ENCODE data around the gene DDX20. TPM values are rescaled to one million over a fixed set of nuclear protein-coding genes. Genes with fewer than 3 reads are reported as not detected.

DDX20 gene
- polyA plus RNA-seq, 1 of the 3 experiments (the other 2 are of a cell fraction), result 3.8 TPM

DNA sequence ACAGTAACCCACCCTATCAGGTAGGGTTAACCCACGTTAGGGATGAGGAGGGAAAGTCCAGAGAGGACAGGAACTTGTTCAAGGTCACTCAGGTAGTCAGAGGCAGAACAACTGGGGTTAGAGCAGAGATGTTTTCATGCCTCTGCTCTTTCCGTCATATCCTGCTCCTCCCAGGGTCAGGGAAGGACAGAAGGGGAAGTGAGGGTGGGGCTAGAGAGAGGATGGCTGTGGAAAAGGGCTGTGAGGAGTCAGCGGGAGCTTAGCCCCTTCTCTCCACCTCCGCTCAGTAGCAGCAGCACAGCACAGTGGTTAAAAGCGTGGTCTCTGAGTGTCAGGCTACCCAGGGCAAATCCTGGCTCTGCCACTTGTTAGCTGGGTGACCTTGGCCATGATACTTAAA is 36.5 kb downstream of the DDX20 start:
- no peaks in the 10 kb centered on the region for H4K20me1 ChIP-seq (ENCODE audit: insufficient read depth)
- no peak overlapping the region for H2AFZ ChIP-seq (ENCODE audit: low read depth)
- TF ChIP-seq RAD21 (IDR thresholded peaks at IDR 0.05; ENCODE audit: low read length) (no peak), NFIC (IDR thresholded peaks at IDR 0.05; ENCODE audit: borderline replicate concordance) (no peak), SMC3 (IDR thresholded peaks at IDR 0.05; ENCODE audit: low read depth, low read length) (no peak), MXI1 (IDR thresholded peaks at IDR 0.05; ENCODE audit: low read depth, low read length) (no peak), ZBTB33 (IDR thresholded peaks at IDR 0.05; ENCODE audit: borderline replicate concordance, low read depth) (no peak), JUND (IDR thresholded peaks at IDR 0.05) (no peak), TAF1 (IDR thresholded peaks at IDR 0.05; ENCODE audit: borderline replicate concordance, low read depth, low read length) (no peak), RCOR1 (IDR thresholded peaks at IDR 0.05; ENCODE audit: low read length) (no peak), FOSL2 (IDR thresholded peaks at IDR 0.05; ENCODE audit: borderline replicate concordance, low read depth) (no peak), MEF2A (IDR thresholded peaks at IDR 0.05; ENCODE audit: borderline replicate concordance, low read depth) (no peak), ELF1 (IDR thresholded peaks at IDR 0.05) (no peak), USF1 (IDR thresholded peaks at IDR 0.05; ENCODE audit: borderline replicate concordance, low read depth) (no peak)
- TF ChIP-seq, protein P1, sequence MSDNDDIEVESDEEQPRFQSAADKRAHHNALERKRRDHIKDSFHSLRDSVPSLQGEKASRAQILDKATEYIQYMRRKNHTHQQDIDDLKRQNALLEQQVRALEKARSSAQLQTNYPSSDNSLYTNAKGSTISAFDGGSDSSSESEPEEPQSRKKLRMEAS (IDR thresholded peaks at IDR 0.05; ENCODE audit: low read depth), result no peak
- TF ChIP-seq, protein P2, sequence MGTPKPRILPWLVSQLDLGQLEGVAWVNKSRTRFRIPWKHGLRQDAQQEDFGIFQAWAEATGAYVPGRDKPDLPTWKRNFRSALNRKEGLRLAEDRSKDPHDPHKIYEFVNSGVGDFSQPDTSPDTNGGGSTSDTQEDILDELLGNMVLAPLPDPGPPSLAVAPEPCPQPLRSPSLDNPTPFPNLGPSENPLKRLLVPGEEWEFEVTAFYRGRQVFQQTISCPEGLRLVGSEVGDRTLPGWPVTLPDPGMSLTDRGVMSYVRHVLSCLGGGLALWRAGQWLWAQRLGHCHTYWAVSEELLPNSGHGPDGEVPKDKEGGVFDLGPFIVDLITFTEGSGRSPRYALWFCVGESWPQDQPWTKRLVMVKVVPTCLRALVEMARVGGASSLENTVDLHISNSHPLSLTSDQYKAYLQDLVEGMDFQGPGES (IDR thresholded peaks at IDR 0.05; ENCODE audit: low read depth, low read length), result no peak
- TF ChIP-seq, protein P3, sequence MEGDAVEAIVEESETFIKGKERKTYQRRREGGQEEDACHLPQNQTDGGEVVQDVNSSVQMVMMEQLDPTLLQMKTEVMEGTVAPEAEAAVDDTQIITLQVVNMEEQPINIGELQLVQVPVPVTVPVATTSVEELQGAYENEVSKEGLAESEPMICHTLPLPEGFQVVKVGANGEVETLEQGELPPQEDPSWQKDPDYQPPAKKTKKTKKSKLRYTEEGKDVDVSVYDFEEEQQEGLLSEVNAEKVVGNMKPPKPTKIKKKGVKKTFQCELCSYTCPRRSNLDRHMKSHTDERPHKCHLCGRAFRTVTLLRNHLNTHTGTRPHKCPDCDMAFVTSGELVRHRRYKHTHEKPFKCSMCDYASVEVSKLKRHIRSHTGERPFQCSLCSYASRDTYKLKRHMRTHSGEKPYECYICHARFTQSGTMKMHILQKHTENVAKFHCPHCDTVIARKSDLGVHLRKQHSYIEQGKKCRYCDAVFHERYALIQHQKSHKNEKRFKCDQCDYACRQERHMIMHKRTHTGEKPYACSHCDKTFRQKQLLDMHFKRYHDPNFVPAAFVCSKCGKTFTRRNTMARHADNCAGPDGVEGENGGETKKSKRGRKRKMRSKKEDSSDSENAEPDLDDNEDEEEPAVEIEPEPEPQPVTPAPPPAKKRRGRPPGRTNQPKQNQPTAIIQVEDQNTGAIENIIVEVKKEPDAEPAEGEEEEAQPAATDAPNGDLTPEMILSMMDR (IDR thresholded peaks at IDR 0.05), result no peak
- no peak overlapping the region for H3K27ac ChIP-seq (ENCODE audit: low read depth in 2 of 2, low read length in 1 of 2)
- no peaks in the 10 kb centered on the region for H3K4me1 ChIP-seq (ENCODE audit: control insufficient read depth in 1 of 2, insufficient read depth in 2 of 2, low read depth in 1 of 2, low read length in 1 of 2)
- H3K9me2 ChIP-seq, result no peaks in the 10 kb centered on the region
- H3K9ac ChIP-seq, result no peak overlapping the region
- H3K27me3 ChIP-seq (ENCODE audit: insufficient read depth), result peaks cover 21% of the 10 kb centered on the region; the same call in 1 of the 2 replicates
- no peak for DNase-seq
- CTCF ChIA-PET, result interaction anchor here (0.9 kb wide), 1 partner anchor 29 kb away, joined by 3 read pairs; no protein-coding TSS in a partner anchor
- H3K79me2 ChIP-seq (ENCODE audit: insufficient read depth), result no peaks in the 10 kb centered on the region
- POLR2A ChIA-PET, result no interaction called here
- H3K36me3 ChIP-seq (replicated peaks in 1 of 2; ENCODE audit: control insufficient read depth in 1 of 2, insufficient read depth in 2 of 2, low read length in 1 of 2), result no peaks in the 10 kb centered on the region
- H3K4me3 ChIP-seq (ENCODE audit: low read depth in 2 of 2, low read length in 1 of 2), result no peak overlapping the region
- H3F3A ChIP-seq (replicated peaks; ENCODE audit: insufficient read depth), result no peaks in the 10 kb centered on the region
- no peak overlapping the region for H3K4me2 ChIP-seq
- WGBS (ENCODE audit: low lambda C conversion rate), result 45% methylated on average over 5 of the region's 5 CpGs
- no peaks in the 10 kb centered on the region for H3K9me3 ChIP-seq

All from SK-N-SH (cell line).